Sigmoid colon (tissue), 3 donors: ENCODE data around the gene HSD3B1.

Experiments used
- CTCF ChIP-seq, 4 experiments: fragments of 450-650 bp in 3 of 4; fragments of 200-600 bp in 1 of 4; IDR thresholded peaks; one replicate each; pipeline ENCODE4 v1.5.1; 2016 to 2019; ENCODE audit warnings: antibody characterized with exemption in 4 of 4, mild to moderate bottlenecking in 3 of 4, moderate library complexity in 2 of 4
- POLR2A ChIP-seq, 2 donors: fragments of 450-650 bp; IDR thresholded peaks; one replicate each; pipeline ENCODE4 v1.6.1; 2016; ENCODE audit warnings: antibody characterized with exemption in 2 of 2, mild to moderate bottlenecking in 2 of 2, moderate library complexity in 2 of 2

GRCh38 chr1:119546641-119547040, 39.6 kb downstream of the HSD3B1 start:
- TF ChIP-seq CTCF (IDR thresholded peaks at IDR 0.05) (no peak), POLR2A (IDR thresholded peaks at IDR 0.05) (no peak)
